Glomerular endothelial cell (primary cell): ENCODE measurements around the gene MNS1. TPM values are rescaled to one million over a fixed set of nuclear protein-coding genes. Genes with fewer than 3 reads are reported as not detected.
A peak's percentile ranks its signal among the peaks of the same experiment; 100 is the strongest.
"Not testable (repeated sequence)": the region's sequence is repeated elsewhere in the genome, so short reads cannot be mapped to it uniquely, and the experiment has no call there.

Experiments
- DNase-seq: peaks from one replicate; pipeline ENCODE4 v3.0.0-alpha.2; 2011; ENCODE audit warnings: low read depth, low spot score; ENCODE audit errors: extremely low read depth
- total RNA-seq: library from RNA; depleted of rRNA; stranded (reverse); fragments of >200 nt; gene quantifications from 2 replicates; pipeline ENCODE4 v1.2.3, GENCODE V29; 2015

Gene MNS1, protein sequence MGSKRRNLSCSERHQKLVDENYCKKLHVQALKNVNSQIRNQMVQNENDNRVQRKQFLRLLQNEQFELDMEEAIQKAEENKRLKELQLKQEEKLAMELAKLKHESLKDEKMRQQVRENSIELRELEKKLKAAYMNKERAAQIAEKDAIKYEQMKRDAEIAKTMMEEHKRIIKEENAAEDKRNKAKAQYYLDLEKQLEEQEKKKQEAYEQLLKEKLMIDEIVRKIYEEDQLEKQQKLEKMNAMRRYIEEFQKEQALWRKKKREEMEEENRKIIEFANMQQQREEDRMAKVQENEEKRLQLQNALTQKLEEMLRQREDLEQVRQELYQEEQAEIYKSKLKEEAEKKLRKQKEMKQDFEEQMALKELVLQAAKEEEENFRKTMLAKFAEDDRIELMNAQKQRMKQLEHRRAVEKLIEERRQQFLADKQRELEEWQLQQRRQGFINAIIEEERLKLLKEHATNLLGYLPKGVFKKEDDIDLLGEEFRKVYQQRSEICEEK
- 0.53 and 2.2 TPM in 2 replicates for total RNA-seq

DNA sequence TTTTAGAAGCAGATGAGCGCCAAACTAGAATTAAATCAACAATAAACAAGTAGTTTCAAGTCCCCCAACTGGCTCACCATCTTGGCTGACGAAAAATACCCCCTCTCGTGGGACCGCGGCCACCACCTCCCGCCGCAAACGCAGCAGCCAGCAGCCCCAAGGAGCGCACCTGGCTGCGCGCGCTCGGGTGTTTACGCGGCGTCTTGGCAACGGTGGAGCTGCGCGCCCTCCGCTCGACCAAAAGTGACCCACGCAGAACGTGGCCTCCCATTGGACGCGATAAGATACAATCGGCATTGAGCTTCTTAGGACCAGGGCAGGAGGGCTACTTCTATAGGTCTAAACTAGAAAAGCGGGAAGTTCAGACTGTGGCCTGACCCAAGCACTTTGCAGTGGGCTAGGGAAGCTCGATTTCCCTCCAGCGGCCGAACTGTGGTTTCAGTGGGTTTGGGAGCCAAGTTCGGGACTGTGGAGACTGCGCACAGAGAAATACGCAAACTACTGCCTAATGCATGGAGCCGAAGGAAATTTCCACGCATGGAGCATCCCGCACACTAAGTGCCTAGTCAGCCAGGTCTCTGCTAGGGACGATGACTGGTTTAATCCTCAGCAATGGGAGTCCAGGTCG is at the start of gene MNS1:
TSS of gene MNS1 (minus strand) at position 245 of the 628 bp plus-strand sequence. CDS start at position 80, 165 bp downstream.
- peak; percentile 88 for DNase-seq

DNA sequence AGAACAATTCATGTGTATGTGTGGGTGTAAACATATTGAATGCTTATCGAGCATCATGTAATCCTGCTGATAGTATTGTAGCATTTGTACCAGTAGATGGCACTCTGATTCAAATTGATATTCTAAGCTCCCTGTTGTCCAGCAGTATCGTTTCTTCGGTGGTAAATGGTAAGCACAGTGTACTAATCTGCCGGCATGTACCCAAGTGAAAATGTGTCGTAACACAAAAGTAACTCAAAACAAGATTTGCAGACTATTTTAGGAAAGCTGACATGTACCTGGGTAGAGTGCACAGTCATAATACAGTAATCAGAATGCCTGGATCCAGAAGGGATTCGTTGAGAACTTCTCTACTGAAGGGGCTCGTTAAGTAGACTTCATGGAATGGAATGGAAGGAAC is 31.7 kb upstream of the MNS1 start:
- peak; percentile 51 for DNase-seq

DNA sequence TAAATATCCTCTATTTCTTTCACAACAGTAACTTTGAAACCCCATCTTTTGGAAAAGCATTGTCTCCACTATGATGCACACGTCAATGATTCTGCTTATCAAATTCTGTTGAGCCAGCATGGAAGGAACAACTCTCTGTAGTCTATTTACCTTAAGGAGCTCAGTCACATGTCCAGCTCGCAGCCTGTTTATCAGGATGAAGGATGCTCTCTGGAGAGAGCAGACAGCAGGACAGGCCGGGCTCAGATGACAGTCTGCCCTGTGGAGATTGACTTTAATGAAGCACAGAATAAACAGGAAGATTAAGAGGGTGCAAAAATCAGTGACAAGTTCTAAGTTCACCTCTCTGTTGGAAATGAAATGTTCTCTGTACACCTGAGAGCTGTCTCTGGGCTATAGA is 30.6 kb upstream of the MNS1 start:
- no peak for DNase-seq

DNA sequence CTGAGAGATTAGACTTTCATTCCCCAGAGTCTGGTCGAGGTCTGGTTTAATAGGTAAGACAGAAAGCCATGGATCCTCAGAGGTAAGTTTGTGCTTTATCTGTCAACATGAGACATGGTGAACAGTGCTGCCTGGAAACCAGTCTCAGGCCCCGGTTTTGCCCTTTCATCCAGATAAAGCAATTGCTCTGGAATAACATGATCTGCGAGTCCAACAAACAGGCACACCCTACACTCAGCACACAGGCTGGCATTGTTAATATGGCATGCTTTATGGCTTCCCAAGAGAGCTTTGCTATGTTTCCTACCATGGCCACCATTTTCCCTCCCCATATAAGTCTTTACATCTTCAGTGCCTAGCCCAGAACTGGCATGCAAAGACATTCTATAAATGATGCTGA is 30.1 kb upstream of the MNS1 start:
- no peak for DNase-seq

DNA sequence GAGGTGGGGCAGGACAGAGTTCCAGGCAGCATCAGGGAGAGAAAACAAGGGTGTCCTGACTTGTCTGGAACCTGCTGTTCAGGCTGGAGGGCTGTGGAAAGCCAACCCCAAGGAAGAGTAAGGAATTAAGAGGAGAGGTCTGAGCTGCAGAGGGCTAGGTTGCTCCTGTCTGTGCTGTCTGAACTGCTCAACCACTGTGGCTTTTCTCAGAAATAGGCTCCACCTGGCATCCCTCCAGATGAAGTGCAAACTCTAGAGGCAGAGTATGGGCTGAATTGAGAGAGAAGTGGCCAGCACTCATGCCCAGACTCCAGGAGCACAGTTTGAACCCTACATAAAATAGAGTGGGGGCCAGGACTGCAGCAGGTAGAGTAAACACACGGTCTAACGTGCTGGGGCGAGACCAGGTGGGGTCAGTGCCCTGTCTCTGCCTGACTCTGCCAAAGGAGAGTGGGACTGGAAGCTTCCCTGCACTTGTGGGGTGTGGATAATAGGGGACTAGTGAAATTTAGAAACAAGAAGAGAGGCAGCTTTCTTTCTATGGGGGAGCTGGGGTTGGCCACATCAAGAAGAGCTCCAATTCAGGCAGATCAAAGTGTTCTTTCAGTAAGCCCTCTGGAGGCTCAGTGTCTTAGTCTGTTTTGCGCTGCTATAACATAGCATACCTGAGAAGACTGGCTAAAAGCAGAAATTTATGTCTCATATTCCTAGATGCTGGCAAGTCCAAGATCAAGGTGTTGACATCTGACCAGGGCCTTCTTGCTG is 28.0 kb upstream of the MNS1 start:
- DNase-seq = no peak

DNA sequence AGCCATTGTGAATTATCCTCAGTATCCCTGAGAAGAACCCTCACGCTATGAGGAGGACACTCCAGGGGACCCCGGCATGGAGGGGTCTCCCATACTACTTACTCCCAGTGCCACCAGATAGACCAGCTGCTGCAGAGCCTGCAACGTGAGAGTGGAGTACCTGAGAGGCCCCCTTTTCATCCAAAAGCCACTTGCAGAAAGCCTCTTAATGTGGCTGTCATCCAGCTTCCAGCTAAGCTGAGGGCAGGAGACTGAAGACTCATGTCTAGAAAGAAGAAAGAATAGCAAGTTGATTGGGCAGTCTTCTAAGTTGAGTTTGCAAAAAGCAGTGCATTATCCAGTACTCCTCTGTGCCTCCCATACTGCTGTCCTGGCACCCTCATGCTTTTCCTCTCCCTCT is 27.3 kb upstream of the MNS1 start:
- no peak for DNase-seq

- peak; percentile 76 for DNase-seq
Measured at GRCh38 chr15:56491110-56491722, 26.3 kb upstream of the MNS1 start.

DNA sequence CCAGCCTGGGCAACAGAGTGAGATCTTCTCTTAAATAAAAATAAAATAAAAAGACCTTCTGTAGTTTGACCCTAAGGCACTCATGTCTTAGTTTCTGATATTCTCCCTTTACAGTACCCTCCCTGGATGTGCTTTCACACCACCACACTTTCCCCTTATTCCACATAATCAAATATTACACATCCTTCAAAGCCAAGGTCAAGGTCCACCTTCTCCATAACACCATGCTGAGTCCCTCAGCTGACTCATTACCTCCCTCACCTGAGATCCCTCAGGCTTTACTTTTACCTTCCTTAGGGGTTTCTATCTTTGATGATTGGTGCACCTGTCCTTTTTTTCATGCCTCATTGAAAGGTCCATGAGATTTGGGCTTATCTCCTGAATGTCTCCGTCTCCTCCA is 25.5 kb upstream of the MNS1 start:
- DNase-seq = no peak

GRCh38 chr15:56486206-56486605 is 21.3 kb upstream of the MNS1 start:
- not testable (repeated sequence) for DNase-seq

GRCh38 chr15:56485426-56485825 is 20.5 kb upstream of the MNS1 start:
- DNase-seq = not testable (repeated sequence)

DNA sequence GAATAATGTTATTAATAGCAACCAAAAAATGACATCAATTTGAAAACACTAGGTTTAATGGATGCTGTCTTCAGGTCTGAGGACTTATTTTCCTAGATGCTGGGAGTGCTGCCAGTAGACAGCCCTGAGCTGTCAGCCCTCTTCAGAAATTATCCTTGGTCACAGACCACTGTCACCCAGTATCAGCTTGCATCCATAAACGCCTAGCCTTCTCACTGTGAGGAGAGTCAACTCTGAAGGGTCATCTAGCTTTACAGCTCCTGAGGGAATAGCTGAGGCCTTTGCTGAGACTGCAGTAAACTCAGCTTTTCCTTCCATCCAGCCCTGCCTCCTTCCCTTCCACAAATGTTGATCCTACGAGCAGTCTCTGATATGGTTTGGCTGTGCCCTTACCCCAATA is 19.4 kb upstream of the MNS1 start:
- no peak for DNase-seq

- DNase-seq = no peak
Measured at GRCh38 chr15:56475351-56475750, 10.4 kb upstream of the MNS1 start.

- no peak for DNase-seq
Measured at GRCh38 chr15:56473017-56473416, 8.1 kb upstream of the MNS1 start.

DNA sequence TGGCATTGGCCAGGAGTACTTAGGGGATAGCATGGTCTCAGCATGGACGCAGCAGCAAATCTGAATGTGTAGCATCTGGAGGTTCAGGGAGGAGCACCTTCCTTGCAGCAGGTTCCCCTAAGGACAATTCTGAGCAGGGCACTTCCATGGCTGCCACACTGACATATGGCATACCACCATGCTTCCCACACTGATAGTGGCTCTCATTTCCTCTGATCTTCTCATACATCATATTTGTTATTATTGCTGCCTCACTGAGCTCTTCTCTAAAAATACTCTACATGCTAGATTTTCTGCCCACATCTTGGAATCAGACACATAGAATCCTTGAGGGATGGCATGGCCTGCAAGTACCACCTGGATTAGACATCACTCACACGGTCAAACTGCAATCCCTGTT is 7.3 kb upstream of the MNS1 start:
- no peak for DNase-seq

DNA sequence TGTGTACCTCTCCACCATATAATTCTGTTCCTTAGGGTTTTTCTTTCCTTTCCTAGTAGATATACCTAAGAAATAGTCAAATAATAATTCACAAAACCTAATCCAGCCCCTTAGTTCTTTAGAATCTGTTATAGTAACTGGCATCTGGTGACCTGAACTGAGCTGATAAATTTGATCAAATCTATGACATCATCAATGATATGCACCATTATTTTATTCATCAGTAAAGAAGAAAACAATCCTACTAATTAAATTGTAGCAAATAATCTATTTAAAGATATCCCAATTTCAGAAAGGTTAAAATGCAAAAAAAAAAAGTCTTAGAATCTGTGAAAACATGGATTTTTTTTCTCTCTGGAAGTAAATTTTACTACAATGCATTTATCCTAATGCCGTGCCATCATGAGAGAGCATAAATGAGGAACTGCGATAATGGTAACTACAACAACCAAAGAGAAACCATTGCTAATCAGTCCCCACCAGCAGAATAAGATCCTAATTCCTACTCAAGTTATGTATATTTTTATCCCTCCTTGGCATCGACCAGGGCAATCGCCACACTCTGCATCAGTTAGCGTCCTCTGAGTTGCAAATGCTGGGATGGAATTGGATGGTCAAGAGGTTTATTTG is 6.6 kb upstream of the MNS1 start:
- no peak for DNase-seq

DNA sequence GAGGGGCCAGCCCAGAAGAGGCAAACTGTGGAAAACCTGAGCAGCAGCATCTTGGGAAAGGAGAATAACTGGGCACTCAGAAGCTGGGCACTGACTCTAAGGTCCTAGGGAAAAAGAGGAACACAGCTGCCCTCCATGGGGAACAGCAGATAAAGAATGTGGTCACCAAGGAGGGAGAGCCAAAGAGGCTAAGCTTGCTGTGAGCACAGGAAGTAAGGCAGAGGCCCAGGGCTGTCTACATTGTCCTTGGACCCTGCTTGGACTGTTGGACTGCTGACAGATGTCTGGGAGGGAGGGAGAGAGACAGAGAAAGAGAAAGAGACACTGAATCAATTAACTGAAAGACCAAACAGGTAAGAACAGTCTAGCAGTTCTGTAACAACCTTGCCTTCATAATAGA is 4.5 kb upstream of the MNS1 start:
- DNase-seq = no peak

DNA sequence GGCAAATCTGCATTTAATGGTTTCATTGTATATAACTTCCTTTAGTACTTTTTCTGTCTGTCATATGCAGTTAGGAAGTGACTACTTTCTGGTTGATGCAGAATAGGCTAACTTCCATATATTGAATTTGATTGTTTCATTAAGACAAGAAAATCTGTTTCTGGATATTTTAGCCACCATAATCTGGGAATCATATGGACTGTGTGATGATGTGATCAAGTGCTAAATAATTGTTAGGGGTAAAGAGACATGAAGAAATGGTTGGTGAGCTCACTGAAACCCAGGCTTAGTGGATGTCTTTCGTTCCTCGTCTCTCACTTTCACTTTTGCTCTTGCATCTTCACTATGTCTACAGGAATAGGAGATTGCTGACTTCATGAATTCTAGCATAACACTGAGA is 3.5 kb upstream of the MNS1 start:
- DNase-seq = no peak

GRCh38 chr15:56467616-56468015 is 2.7 kb upstream of the MNS1 start:
- no peak for DNase-seq

GRCh38 chr15:56460947-56461346 is 4.0 kb downstream of the MNS1 start:
- no peak for DNase-seq

DNA sequence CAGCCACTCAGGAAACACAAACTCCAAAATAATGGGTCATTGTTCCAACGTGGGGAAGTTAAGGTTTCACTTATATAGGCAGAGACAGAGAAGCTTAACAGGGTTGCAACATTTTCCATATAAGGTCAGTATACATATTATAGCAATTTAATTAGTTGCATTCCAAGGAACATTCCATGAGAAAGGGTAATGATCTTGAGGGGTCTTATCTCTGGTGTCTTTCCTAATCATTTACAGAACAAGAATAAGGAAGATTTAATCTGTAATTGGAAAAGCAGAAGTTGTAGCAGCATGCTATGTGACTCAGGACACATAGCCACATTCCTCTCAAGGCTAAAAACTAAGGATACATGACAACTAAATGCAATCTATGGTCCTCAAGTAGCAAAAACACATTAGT is 4.9 kb downstream of the MNS1 start:
- DNase-seq = no peak

DNA sequence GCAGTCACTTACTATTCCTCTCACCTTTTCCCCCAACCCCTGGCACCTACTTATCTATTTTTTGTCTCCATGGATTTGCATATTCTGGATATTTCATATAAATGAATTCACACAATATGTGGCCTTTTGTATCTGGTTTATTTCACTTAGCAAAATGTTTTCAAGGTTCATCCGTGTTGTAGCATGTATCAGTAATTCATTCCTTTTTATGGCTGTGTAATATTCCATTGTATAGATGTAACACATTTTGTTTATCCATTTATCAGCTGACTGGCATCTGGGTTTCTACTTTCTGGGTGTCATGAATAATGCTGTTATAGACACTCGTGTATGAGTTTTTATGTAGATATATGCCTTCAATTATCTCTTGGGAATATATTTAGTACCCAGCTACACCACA is 5.8 kb downstream of the MNS1 start:
- no peak for DNase-seq
